OCI-LY7 (cell line): ENCODE data around the gene CRADD. TPM values are rescaled to one million over a fixed set of nuclear protein-coding genes. Genes with fewer than 3 reads are reported as not detected.

Source experiments
- BruUV-seq: library from RNA; stranded (reverse); fragments of 400-500 nt; replicated peaks from 2 replicates; lab custom pipeline; 2021; lab: Mats Ljungman, UMichigan
- CTCF ChIA-PET: fragments of 300-600 bp; sonication (Branson Sonifier 250); formaldehyde crosslinking; loops from one replicate; lab custom pipeline; 2022; ENCODE audit warnings: antibody characterized with exemption; ENCODE audit not compliant: unreplicated experiment; lab: Charles Lee
- POLR2A ChIA-PET: fragments of 300-600 bp; sonication (Branson Sonifier 250); formaldehyde crosslinking; loops from one replicate; lab custom pipeline; 2022; ENCODE audit warnings: antibody characterized with exemption; lab: Charles Lee
- DNase-seq: peaks from one replicate; pipeline ENCODE4 v3.0.0-alpha.2; 2015; ENCODE audit warnings: low spot score
- H2AFZ ChIP-seq: fragments of 200-600 bp; sonication (generic), shearing (Covaris generic); 2 replicates; pipeline ENCODE4 v1.6.1; 2014; ENCODE audit warnings: mild to moderate bottlenecking, antibody characterized with exemption, low read length, moderate library complexity
- H3K27ac ChIP-seq: fragments of 200-600 bp; sonication (generic); 2 replicates; pipeline ENCODE4 v1.5.1; 2014; ENCODE audit warnings: mixed run types, low read depth, mild to moderate bottlenecking, moderate library complexity, low read length, inconsistent platforms; ENCODE audit not compliant: poor library complexity, severe bottlenecking
- H3K36me3 ChIP-seq: fragments of 200-600 bp; sonication (generic); 2 replicates; pipeline ENCODE4 v1.6.1; 2014; ENCODE audit warnings: mild to moderate bottlenecking, antibody characterized with exemption, low read length, moderate library complexity, mixed read lengths; ENCODE audit not compliant: insufficient read depth
- H3K4me1 ChIP-seq: fragments of 200-600 bp; sonication (generic); 2 replicates; pipeline ENCODE4 v1.5.1; 2014; ENCODE audit warnings: mild to moderate bottlenecking, low read length; ENCODE audit not compliant: insufficient read depth, poor library complexity, severe bottlenecking
- H3K4me2 ChIP-seq: fragments of 200-600 bp; sonication (generic); 2 replicates; pipeline ENCODE4 v1.6.1; 2014; ENCODE audit warnings: mild to moderate bottlenecking, low read length
- H3K4me3 ChIP-seq: fragments of 200-600 bp; sonication (generic); 2 replicates; pipeline ENCODE4 v1.5.1; 2014; ENCODE audit warnings: mild to moderate bottlenecking, low read depth, low read length; ENCODE audit not compliant: poor library complexity, severe bottlenecking
- H3K79me2 ChIP-seq: fragments of 200-600 bp; sonication (generic); 2 replicates; pipeline ENCODE4 v1.6.1; 2016; ENCODE audit warnings: low read depth, mild to moderate bottlenecking, low read length, moderate library complexity, mixed read lengths; ENCODE audit not compliant: insufficient read depth
- H3K9me2 ChIP-seq: fragments of 200-600 bp; sonication (generic); 2 replicates; pipeline ENCODE4 v1.6.1; 2016; ENCODE audit warnings: mild to moderate bottlenecking, low read length, mixed read lengths; ENCODE audit not compliant: insufficient read depth
- H3K9me3 ChIP-seq: fragments of 200-600 bp; sonication (generic); 2 replicates; pipeline ENCODE4 v1.6.1; 2014; ENCODE audit warnings: mild to moderate bottlenecking, mixed run types, low read length, mixed read lengths
- H4K20me1 ChIP-seq: fragments of 200-600 bp; sonication (generic); 2 replicates; pipeline ENCODE4 v1.6.1; 2014; ENCODE audit warnings: mild to moderate bottlenecking, antibody characterized with exemption, low read length, moderate library complexity, mixed read lengths; ENCODE audit not compliant: insufficient read depth
- CTCF ChIP-seq: fragments of 200-600 bp; sonication (generic); conservative IDR thresholded peaks from 2 replicates; pipeline ENCODE4 v1.5.1; 2014; ENCODE audit warnings: mild to moderate bottlenecking, antibody characterized with exemption, low read length, moderate library complexity, mixed read lengths
- EZH2phosphoT487 ChIP-seq: fragments of 200-600 bp; sonication (generic); IDR thresholded peaks from 2 replicates; pipeline ENCODE4 v1.6.1; 2018; ENCODE audit warnings: low read depth, borderline replicate concordance, mild to moderate bottlenecking, mixed run types, antibody characterized with exemption, low read length, moderate library complexity, mixed read lengths
- intact Hi-C: fragments of 100-400 bp; cut with micrococcal nuclease; formaldehyde crosslinking; loops from one replicate; pipeline ENCODE4 v1.10.0; 2022; ENCODE audit not compliant: unreplicated experiment
- total RNA-seq, 2 experiments: library from RNA; depleted of rRNA in 1 of 2; stranded (reverse); fragments of >200 nt in 1 of 2; shearing (Covaris generic) in 1 of 2; gene quantifications; 2 replicates each; pipeline ENCODE4 v1.2.3, GENCODE V29; 2014 to 2022

The CRADD gene
- total RNA-seq, 2 experiments from 2014 or later = 10.5 to 16.8 TPM

- POLR2A ChIA-PET = no interaction called here
- no TSS peak for BruUV-seq
- intact Hi-C loops = no loop called here
These were observed 30.7 kb downstream of the CRADD start for GRCh38 chr12:93707836-93708235.

GRCh38 chr12:93708952-93709351 lies 31.8 kb downstream of the CRADD start:
- CTCF ChIA-PET = no interaction called here
- H4K20me1 ChIP-seq = no peaks in the 10 kb centered on the region
- H3K27ac ChIP-seq = no peak overlapping the region
- H3K4me1 ChIP-seq = no peaks in the 10 kb centered on the region
- no peak overlapping the region for H3K4me2 ChIP-seq
- intact Hi-C loops = no loop called here
- H3K79me2 ChIP-seq = no peaks in the 10 kb centered on the region
- H3K9me3 ChIP-seq = no peaks in the 10 kb centered on the region
- no peak for DNase-seq
- no peak overlapping the region for H2AFZ ChIP-seq
- TF ChIP-seq CTCF (no peak), EZH2phosphoT487 (no peak)
- POLR2A ChIA-PET = no interaction called here
- no TSS peak for BruUV-seq
- no peak overlapping the region for H3K4me3 ChIP-seq
- H3K36me3 ChIP-seq = no peaks in the 10 kb centered on the region
- H3K9me2 ChIP-seq = no peaks in the 10 kb centered on the region

More at GRCh38 chr12:93707836-93708235, 30.7 kb downstream of the CRADD start:
- H4K20me1 ChIP-seq = no peaks in the 10 kb centered on the region
- H3K27ac ChIP-seq = no peak overlapping the region
- H3K9me2 ChIP-seq = no peaks in the 10 kb centered on the region
- H3K4me3 ChIP-seq = no peak overlapping the region
- no peak for TF ChIP-seq CTCF
- H3K36me3 ChIP-seq = no peaks in the 10 kb centered on the region
- H2AFZ ChIP-seq = no peak overlapping the region
- H3K4me2 ChIP-seq = no peak overlapping the region
- H3K79me2 ChIP-seq = no peaks in the 10 kb centered on the region
- no peak for DNase-seq
- no peaks in the 10 kb centered on the region for H3K9me3 ChIP-seq
- H3K4me1 ChIP-seq = no peaks in the 10 kb centered on the region
- CTCF ChIA-PET = no interaction called here

GRCh38 chr12:93709386-93709785 lies 32.2 kb downstream of the CRADD start:
- no peak for DNase-seq
- intact Hi-C loops = no loop called here
- POLR2A ChIA-PET = interaction anchor here (0.7 kb wide), 1 partner anchor 48 kb away, joined by 4 read pairs; no protein-coding TSS in a partner anchor
- CTCF ChIA-PET = no interaction called here
- H3K36me3 ChIP-seq = no peaks in the 10 kb centered on the region
- H3K79me2 ChIP-seq = no peaks in the 10 kb centered on the region
- no peak overlapping the region for H3K4me3 ChIP-seq
- no peaks in the 10 kb centered on the region for H3K9me2 ChIP-seq
- no peak overlapping the region for H3K4me2 ChIP-seq
- BruUV-seq = no TSS peak
- no peak overlapping the region for H2AFZ ChIP-seq
- no peaks in the 10 kb centered on the region for H3K4me1 ChIP-seq
- no peak overlapping the region for H3K27ac ChIP-seq
- no peak for TF ChIP-seq EZH2phosphoT487
- no peaks in the 10 kb centered on the region for H4K20me1 ChIP-seq
- H3K9me3 ChIP-seq = no peaks in the 10 kb centered on the region
